OCI-LY7 (cell line): Measurements from ENCODE around the gene SPOPL.
"Not testable (repeated sequence)": the region's sequence is repeated elsewhere in the genome, so short reads cannot be mapped to it uniquely, and the experiment has no call there.

Source experiments
- CTCF ChIP-seq: fragments of 200-600 bp; sonication (generic); conservative IDR thresholded peaks from 2 replicates; pipeline ENCODE4 v1.5.1; 2014; ENCODE audit warnings: mild to moderate bottlenecking, antibody characterized with exemption, low read length, moderate library complexity, mixed read lengths
- EZH2phosphoT487 ChIP-seq: fragments of 200-600 bp; sonication (generic); IDR thresholded peaks from 2 replicates; pipeline ENCODE4 v1.6.1; 2018; ENCODE audit warnings: low read depth, borderline replicate concordance, mild to moderate bottlenecking, mixed run types, antibody characterized with exemption, low read length, moderate library complexity, mixed read lengths

DNA sequence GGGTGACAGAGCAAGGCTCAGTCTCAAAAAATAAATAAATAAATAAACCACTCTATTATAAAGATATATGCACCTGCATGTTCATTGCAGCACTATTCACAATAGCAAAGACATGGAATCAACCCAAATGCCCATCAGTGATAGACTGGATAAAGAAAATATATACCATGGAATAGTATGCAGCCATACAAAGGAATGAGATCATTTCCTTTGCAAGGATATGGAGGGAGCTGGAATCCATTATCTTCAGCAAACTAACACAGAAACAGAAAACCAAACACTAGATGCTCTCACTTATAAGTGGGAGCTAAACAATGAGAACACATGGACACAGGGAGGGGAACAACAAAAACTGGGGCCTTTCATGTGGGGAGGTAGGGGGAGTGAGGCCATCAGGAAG, 18.8 kb upstream of the SPOPL start:
- TF ChIP-seq EZH2phosphoT487, CTCF: not testable (repeated sequence)
